ENCODE data around the gene SAG.
"Not testable (repeated sequence)": the region's sequence is repeated elsewhere in the genome, so short reads cannot be mapped to it uniquely, and the experiment has no call there.

SAG gene

GRCh38 chr2:233328922-233329321 is 21.3 kb downstream of the SAG start:
- no peaks in the 10 kb centered on the region for H3K27me3 ChIP-seq (replicated peaks; ENCODE audit: control insufficient read depth, insufficient read depth, low read length)
- H3K36me3 ChIP-seq (ENCODE audit: control insufficient read depth, insufficient read depth, low read length) = no peaks in the 10 kb centered on the region
- TF ChIP-seq CTCF (IDR thresholded peaks at IDR 0.05; ENCODE audit: insufficient read depth, low read length, poor library complexity, severe bottlenecking) = no peak
- no peak for DNase-seq (ENCODE audit: extremely low read depth, insufficient read length)
- no peak overlapping the region for H3K4me3 ChIP-seq (replicated peaks; ENCODE audit: low read depth, low read length)

- no peaks in the 10 kb centered on the region for H3K27me3 ChIP-seq (replicated peaks; ENCODE audit: control insufficient read depth, insufficient read depth, low read length)
- no peak for TF ChIP-seq CTCF (IDR thresholded peaks at IDR 0.05; ENCODE audit: insufficient read depth, low read length, poor library complexity, severe bottlenecking)
- H3K36me3 ChIP-seq (ENCODE audit: control insufficient read depth, insufficient read depth, low read length) = no peaks in the 10 kb centered on the region
- DNase-seq (ENCODE audit: extremely low read depth, insufficient read length) = no peak
- H3K4me3 ChIP-seq (replicated peaks; ENCODE audit: low read depth, low read length) = no peak overlapping the region
Observed at GRCh38 chr2:233329489-233330135, 22.0 kb downstream of the SAG start.

GRCh38 chr2:233331536-233331935 is 23.9 kb downstream of the SAG start:
- Histone ChIP-seq H3K27me3 (replicated peaks; ENCODE audit: control insufficient read depth, insufficient read depth, low read length) (no peaks in the 10 kb centered on the region), H3K36me3 (ENCODE audit: control insufficient read depth, insufficient read depth, low read length) (no peaks in the 10 kb centered on the region; the same call in 1 of the 2 replicates), H3K4me3 (replicated peaks; ENCODE audit: low read depth, low read length) (no peak overlapping the region)
- TF ChIP-seq CTCF (IDR thresholded peaks at IDR 0.05; ENCODE audit: insufficient read depth, low read length, poor library complexity, severe bottlenecking) = no peak
- peak; percentile 81 for DNase-seq (ENCODE audit: extremely low read depth, insufficient read length)

GRCh38 chr2:233332125-233332524 is 24.5 kb downstream of the SAG start:
- TF ChIP-seq CTCF (IDR thresholded peaks at IDR 0.05; ENCODE audit: insufficient read depth, low read length, poor library complexity, severe bottlenecking) = no peak
- DNase-seq (ENCODE audit: extremely low read depth, insufficient read length) = no peak
- no peaks in the 10 kb centered on the region; the same call in 1 of the 2 replicates for H3K36me3 ChIP-seq (ENCODE audit: control insufficient read depth, insufficient read depth, low read length)
- H3K4me3 ChIP-seq (replicated peaks; ENCODE audit: low read depth, low read length) = no peak overlapping the region
- no peaks in the 10 kb centered on the region for H3K27me3 ChIP-seq (replicated peaks; ENCODE audit: control insufficient read depth, insufficient read depth, low read length)

GRCh38 chr2:233334915-233335314 is 27.3 kb downstream of the SAG start:
- Histone ChIP-seq H3K4me3 (replicated peaks; ENCODE audit: low read depth, low read length) (no peak overlapping the region), H3K36me3 (ENCODE audit: control insufficient read depth, insufficient read depth, low read length) (no peaks in the 10 kb centered on the region; the same call in 1 of the 2 replicates), H3K27me3 (replicated peaks; ENCODE audit: control insufficient read depth, insufficient read depth, low read length) (no peaks in the 10 kb centered on the region)
- no peak for DNase-seq (ENCODE audit: extremely low read depth, insufficient read length)
- no peak for TF ChIP-seq CTCF (IDR thresholded peaks at IDR 0.05; ENCODE audit: insufficient read depth, low read length, poor library complexity, severe bottlenecking)

GRCh38 chr2:233336091-233336490 is 28.5 kb downstream of the SAG start:
- H3K36me3 ChIP-seq (ENCODE audit: control insufficient read depth, insufficient read depth, low read length); DNase-seq (ENCODE audit: extremely low read depth, insufficient read length); H3K4me3 ChIP-seq (replicated peaks; ENCODE audit: low read depth, low read length); H3K27me3 ChIP-seq (replicated peaks; ENCODE audit: control insufficient read depth, insufficient read depth, low read length): not testable (repeated sequence)

Measured in GM06990 (cell line).